GM21737 (cell line): ENCODE measurements around the gene ZNF521.

ENCODE experiments used
- ATAC-seq: cut with Tn5 transposase; IDR thresholded peaks from one replicate; pipeline ENCODE4 v1.9.1; 2021; ENCODE audit warnings: mild to moderate bottlenecking, moderate library complexity; ENCODE audit not compliant: unreplicated experiment

The ZNF521 gene

DNA sequence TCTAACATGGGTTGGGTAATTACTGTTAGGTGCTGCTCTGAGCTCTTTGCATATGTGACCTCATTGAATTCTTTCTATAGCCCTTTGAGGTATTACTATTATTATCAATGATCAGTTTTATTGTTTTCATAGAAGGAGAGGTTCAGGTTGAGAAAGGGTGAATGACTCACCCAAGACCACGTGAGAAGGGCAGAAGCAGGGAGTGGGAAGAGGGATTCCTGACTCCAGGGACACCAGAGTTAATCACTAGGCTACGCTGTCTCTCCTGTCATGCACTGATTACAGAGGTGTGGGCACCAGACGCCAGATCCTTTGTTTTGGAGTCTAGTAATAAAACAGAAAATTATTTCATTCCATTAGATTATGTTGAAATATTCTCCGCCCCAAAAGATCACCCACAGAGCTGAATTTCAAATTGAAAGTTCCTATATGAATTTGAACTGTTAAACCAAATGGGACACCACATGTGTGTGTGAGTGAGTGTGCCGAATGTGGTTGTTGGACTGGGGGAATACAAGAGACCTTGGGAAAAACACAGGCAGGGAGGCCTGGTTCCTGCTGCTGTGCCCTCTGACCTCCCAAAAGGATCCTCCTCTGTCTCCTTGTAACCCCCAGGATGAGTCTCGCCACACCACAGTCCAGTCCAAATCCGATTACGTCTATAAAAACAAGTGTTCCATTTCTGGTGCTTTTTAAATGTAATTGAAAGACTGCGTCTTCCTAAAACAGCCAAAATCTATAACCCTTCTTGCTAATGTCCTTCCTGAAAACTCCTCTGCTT is 215.4 kb downstream of the ZNF521 start:
- no peak for ATAC-seq

DNA sequence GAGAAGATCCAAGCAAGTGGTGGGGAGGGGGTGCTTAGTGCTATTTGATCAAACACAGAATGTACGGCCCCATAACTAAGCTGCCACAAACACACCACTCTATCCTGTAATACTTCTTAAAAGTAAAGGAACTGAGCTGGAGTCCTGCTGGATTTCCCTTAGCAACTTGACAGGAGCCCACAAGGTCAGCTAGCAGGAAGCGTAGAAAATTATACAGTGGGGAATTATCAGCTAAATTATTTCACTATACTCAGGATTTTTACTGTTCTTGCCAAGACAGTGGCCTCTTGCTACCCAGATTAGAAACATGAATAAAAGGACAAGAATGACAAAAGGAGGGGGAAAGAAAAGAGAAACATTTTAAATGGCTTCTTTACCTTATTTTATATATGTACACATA is 217.1 kb downstream of the ZNF521 start:
- ATAC-seq: no peak

DNA sequence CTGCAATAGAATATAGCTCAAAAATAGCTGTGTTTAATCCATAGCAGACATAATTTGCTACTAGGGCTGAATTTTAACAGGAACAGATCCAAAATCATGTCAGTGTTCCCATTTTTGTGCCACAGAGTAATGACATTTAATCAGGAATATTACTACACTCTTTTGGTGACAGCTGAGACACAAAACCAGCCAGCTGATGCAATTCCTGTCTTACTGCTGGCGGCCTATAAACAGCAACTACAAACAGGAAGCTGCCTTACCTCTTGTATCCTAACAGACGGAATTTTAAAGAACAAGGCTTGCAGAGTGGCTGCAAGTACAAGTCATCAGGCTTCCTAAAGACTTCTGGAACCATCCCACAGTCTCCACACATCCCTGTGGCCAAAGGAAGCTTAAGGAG is 218.1 kb downstream of the ZNF521 start:
- no peak for ATAC-seq

DNA sequence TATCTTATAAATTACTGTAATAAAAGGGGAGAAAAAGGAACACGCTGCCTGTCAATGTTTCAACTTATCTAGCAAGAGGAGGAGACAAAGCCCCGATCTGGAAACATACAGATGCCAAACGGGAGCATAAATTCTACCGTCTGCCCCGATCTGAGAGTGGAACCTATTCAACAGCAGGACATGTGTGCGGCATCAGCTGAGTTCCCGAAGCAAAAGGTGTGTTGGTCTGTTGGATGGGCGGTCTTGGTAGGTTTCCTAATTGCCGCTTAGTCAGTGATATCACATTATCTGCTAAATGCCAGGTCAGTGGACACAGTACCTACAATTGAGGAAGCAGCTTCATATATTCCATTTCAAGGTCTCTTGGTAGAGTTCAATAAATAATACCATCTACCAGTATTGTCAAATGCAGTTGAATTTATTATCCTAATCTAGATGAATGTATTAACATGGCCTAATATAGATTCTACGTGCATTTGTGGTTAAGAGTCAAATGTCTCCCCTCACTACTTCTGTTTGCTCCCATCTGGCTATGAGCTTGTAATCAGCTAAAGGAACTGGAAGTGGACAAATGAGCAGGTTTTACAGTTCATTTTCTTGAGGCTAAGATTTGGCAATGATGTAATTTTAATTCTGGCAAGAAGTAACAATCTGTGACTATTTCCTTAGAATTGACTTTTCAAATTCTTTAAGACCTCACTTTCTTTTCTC is 219.0 kb downstream of the ZNF521 start:
- no peak for ATAC-seq

DNA sequence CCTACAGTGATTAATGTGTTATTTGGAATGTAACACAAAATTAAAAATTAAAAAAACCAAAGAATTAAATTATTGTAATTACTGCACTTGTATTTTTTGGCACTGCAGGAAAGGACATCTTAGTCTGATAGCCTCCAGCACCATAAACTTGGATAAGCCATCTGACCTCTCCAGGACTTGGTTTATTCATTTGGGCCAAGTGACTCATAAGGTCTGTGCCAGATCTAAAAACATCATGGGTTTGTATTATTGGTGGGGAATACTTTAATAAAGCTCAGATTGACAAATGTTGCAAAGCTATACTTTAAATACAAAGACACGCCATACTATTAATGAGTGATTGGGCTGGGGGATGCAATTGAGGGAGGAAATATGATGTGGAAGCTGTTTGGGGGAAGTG is 225.2 kb downstream of the ZNF521 start:
- no peak for ATAC-seq

DNA sequence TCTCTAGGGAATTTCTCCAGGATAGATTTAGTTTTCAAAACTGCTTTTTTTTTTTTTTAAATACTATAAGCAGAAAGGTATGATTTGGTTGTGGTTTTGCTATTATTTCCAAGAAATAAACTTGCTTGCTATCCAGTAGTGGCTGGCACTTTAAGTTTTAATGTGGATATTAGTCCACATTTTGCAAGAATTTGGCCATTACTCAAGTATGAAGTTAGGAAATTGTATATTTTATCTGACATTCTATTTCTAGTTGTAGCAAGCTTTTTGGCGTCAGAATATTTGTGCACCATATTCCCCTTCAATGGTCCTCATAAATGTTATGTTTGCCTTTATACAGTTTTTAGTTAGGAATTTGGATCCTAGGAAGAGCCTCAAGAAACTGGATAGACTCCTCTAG is 226.3 kb downstream of the ZNF521 start:
- ATAC-seq: no peak

DNA sequence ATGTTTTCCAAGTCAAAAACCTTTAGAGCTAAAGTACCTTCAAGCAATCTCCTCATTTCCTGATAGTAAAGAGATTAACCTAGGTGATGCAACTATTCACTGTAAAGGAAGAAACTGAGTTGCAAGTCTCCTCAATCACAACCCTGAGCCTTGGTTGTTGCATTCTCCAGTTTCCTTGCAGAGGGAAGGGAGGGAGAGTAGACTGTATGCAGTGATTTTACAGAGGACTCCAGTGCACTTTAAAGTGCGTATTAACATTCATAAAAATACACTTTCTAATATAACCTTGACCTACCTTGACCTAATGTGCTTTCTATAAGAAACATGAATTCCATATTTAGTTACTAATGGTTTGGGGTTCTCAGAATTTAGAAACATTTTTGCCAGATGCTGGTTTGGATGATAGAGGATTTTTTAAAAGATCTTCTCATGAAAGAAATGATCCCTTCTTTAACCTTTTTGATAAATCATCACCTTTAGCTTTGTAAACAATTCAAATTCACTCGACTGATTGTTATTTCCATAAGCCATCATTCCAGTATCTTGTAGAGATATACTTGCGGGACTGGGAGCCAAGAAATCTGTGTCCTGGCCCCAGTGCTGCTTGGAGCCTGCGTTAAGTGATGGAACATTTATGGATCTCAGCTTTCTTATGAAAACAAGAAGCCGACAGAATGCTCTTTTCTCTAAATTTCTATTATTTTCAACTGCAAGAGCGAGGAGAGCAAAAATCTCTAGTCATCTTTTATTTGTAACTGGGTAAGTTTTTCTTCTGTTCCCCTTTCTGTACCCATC is 228.3 kb downstream of the ZNF521 start:
- no peak for ATAC-seq

DNA sequence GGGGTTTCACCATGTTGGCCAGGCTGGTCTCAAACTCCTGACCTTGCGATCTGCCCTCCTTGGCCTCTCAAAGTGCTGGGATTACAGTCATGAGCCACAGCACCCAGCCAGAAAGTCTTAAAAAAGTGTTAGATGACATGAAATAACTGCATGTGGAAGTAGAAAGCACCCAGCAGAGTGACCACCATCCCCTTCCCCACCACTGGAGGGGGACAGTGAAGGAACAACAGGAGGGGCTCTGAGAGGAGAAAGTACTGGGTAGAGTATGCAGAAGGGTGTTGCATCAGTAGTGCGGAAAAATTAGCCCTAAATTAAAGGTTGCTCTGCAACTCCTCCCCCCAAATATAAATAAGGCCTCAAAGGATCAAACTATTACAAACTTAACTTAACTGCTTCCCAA is 230.5 kb downstream of the ZNF521 start:
- ATAC-seq: no peak

DNA sequence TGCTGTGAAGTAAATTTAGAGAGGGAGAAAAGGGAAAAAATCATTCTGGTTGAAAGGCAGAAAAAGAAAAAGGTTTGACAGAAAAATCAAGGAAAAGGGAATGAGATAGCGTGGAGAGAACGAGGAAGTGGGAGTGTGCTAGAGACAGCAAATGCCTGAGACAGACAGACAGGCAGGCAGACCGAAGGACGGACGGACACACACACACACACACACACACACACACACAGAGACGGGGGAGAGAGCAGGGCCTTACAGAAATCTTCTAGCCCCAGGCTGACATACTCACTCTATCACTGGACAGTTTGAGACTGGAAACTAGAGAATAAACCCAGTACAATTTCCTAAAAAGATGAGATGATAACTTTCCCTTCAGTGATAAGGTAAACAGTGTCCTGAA is 238.4 kb downstream of the ZNF521 start:
- no peak for ATAC-seq

DNA sequence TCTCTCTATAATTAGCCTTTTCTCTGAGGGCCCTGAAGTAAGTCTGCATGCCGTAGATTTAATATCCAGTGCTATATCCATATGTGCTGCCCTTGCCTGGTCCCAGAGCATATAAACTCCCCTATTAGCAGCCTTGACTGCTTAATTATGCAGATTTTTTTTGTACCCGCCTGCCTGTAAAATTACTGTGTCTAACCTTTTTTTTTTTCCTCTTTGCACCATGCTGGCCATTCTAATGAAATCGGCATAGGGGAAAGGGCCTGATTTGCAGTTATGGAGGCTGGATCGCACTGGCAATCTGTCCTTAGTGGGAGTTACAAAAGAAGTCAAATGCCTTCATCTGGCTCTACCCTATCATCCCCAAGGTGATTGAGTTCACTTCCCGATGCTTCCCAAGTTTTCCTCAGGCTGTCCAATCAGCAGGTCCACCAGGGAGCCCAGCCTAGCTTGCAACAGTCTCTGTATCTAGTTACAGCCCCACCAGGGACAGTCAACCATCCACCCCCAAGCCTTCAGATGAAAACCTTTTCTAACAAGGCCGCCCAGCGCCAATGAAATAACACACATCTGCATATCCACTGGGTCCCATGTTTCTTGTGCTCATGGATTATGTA is 239.0 kb downstream of the ZNF521 start:
- no peak for ATAC-seq

DNA sequence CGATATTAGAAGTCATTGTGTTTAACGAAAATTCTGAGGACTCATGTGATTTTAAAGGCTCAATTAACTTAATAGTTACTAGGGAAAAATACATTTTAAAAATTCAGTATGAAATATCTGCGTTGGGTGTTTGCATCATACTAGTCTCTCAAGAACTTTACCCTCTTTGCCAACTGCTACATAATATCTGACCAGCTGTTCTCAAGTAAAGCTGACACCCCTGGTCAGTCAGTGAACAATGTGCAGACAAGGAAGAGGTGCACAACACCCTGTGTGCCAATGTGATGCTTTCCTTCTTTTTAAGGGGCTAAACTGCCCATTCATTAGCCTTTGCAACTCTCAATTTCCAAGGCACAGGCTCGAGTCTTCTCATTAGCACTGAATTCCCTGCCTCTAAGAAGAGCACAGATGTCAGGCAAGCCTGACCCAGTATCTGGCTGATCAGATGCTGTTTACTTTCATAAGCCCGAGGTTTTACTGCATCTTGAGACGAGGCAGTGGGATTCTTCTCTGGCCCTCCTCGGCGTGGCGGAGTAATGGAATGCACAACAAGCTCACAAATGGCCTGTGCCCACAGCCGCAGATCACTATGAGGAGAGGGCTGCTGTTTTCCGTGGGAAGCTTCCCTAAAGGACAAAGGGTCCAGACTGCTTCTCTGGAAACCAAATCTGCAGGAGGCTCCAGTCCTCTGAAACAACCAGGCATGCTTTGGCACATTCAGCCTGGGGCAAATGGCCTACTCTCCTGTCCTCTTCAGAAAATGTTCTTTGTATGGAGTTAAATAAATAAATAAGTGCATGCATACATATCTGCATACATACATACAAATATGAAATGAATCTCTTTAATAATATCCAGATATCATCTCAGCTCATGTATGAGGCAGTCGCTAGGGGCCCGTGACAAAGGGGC is 240.3 kb downstream of the ZNF521 start:
- ATAC-seq: no peak

DNA sequence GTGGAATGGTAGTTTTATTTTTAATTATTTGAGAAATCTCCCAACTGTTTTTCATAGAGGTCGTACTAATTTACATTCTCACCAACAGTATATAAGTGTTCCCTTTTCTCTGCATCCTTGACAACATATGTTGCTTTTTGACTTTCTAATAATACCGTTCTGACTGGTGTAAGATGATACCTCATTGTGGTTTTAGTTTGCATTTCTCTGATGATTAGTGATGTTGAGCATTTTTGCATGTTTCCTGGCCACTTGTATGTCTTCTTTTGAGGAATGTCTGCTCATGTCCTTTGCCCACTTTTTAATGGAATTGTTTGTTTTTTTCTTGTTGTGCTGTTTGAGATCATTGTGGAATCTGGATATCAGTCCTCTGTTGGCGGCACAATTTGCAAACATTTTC is 242.5 kb downstream of the ZNF521 start:
- ATAC-seq: no peak

DNA sequence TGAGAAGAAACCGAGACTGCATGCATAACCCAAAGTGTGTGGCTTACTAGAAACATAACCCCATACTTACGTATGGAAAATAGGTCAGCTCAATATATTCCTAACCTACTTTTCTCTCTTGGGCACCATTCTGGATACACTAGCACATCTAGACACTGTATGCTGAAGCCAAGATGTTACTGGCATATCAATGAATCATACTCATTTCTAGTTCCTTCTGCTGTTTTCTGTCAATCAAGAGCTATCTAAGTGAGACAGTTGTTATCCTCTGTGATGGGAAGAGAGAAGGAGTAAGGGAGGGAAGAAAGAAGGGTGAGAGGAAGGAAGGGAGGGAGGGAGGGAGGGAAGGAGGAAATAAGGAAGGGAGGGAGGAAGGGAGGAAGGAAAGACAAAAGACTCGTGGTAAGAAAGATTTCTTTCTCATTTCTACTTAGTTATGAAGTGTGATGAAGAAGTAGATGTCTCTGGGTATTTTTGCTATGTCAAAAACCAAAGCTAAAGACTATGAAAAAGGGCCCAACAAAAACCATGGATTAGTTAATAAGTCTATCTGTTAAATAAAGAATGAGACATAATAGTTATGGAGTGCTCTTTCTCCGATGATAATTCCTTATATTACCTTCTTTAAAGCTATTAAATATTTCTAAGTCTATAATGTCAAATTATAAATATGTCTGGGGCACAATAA is 248.4 kb downstream of the ZNF521 start:
- ATAC-seq: no peak

DNA sequence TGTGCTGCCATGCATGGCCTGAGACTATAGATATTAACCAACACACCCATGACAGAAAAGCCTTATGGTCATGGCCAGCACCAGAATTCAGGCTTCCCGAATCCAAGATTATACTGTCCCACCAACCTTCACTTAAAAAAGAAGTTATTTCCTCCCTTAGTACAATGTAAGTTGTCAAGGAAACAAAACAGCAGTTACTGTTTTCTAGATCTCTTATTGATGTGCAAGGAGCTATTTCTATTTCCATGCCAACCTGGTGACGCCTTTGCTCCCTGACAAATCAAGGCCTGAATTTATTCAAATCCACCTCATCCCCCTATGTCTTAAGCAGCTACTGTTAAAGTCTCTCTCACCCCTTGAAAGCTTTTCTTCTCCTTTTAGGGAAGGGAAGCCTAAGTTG is 249.3 kb downstream of the ZNF521 start:
- ATAC-seq: no peak

DNA sequence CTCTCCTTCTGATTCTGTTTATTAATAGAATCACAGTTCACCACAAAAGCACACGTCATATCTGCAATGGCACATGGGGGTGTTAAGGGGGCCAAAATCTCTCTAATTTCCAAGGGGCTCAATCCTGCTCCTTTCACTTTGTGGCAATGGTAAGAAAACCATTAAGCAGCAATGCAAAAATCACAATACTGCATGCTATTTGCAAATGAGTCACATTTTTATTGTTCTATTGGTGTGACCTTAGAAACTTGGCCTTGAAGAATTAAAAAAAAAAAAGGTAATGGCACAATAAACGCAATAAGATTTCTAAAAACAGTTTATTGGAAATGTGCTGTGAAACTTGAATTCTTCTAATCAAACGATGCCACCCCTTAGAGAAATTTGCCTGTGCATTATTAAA is 251.5 kb downstream of the ZNF521 start:
- no peak for ATAC-seq

DNA sequence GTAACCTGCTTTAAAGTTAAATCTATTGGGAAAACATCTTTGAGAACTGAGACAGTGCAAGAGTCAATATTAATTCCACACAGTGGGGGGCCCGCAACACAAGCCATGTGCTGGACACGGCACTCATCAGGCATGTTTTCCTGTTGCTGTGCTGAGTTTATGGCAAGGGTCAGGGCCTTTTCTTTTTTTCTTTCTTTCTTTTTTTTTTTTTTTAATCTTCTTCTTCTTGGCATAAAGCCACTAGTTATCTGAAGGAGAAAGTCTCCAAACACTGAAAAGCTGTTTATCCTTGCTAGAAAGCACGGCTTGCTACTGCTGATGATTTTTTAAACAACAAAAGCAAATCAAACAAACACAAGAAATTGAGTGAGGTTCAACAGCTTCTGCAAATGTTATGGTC is 252.1 kb downstream of the ZNF521 start:
- no peak for ATAC-seq

DNA sequence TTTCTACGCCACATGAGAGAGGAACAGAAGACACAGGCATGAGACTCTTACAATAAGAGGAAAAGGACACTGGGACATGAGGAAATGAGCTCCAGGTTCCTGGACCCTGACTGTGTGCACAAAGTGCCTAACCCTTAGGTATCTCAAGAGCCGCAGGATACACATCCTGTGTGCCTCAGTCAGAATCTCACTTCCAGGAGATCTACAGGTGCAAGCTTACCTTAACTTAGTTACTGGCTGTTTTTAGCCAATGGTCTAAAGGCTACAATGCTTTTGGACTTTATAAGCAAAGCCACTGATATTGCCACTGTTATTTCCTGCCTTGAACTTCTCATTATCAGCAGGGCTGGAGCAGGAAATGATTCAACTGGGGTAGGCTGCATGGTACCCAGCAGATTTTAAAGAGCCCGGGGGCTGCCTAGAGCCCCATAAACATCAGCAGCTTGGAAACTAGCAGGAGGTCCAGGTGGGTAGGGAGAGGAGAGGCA is 254.4 kb downstream of the ZNF521 start:
- ATAC-seq: no peak

DNA sequence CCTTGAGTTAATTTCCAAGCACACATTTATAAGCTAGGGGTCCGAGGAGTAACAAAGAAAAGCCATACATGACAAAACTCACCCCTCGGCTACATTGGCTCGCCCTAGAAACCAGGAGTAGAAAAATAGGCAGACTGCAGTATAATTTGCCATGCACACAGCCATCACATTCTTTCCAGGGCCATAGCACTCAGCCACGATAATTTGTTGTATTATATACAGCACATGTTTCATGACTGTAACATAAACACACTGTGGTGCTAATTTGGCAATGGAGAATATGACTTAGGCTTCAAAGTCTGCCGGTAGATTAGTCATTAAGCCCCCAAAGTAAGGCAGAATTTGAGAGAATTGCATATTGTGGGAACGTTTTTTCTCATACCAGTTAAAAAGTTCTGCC is 254.9 kb downstream of the ZNF521 start:
- ATAC-seq: no peak

DNA sequence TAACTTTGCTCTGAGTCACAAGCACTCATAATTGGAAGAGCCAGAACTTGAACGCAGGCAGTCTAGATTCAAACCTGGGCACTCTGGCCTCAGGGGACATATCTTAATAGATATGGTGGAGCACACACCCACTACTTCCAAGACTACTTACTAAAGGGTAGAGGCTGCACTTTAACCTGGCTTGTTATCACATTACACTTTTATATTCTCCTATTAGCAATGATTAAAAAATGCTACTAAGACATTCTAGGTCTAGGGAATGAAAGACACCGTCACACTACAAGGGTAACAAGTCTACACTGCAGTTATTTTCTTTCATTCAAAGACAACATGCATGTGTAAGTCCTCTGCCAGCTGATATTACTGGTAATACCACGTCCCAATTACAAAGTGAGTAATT is 258.8 kb downstream of the ZNF521 start:
- ATAC-seq: no peak

DNA sequence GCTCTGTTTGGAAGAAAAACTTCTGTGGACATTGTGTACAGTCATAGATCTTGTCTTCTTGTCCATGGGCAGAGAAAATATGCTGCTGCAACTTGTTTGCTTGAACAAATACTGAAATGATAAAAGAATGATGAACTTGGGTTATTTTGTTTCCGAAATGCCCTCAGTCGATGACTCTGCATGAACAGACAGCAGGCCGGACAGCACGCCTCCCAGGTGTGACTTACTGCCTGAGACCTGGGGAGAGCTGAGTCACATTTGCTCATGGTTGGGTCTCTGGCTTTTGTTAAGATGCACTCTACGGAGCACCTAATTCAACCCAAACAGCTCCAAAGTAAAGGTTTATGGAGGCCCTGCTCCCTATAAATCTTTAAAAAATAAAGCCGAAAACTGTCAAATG is 262.5 kb downstream of the ZNF521 start:
- no peak for ATAC-seq
